ENCODE measurements around the gene DHRS7B. TPM values are rescaled to one million over a fixed set of nuclear protein-coding genes. Genes with fewer than 3 reads are reported as not detected.
A peak's percentile ranks its signal among the peaks of the same experiment; 100 is the strongest.

The DHRS7B gene
- total RNA-seq, 4 donors from 2014 or later = 17.0 to 44.2 (median 37.4) TPM

DNA sequence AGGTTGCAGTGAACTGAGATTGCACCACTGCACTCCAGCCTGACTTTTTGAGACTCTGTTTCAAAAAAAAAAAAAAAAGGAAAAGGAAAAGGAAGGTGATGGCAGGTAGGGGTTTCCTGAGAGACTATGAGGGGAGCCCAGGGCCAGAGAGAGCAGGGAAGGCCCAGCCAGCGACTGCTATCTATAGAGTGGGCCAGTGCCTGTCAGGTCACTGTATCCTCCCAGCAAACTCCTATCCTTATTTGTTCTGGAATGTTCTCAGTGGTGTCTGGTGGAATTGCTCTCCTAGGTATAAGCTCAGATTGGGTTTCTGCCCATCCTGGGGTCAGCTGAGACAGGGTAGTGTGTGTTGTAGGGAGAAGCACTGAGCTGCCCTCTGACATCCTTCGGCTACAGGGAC, 102.1 kb downstream of the DHRS7B start:
- no peak overlapping the region for H3K4me3 ChIP-seq
- TF ChIP-seq EP300 (IDR thresholded peaks at IDR 0.05) = no peak
- 64% methylated on average over 2 of the region's 2 CpGs; no CpG with 5 or more reads in 1 of the 2 donors for WGBS, 2 donors (ENCODE audit: low coverage in 1 of 2)
- H3K9me3 ChIP-seq = peaks cover 0 to 8% (median 0%) of the 10 kb centered on the region in 3 donors
- no peaks in the 10 kb centered on the region for H3K27me3 ChIP-seq
- no peaks in the 10 kb centered on the region for H3K4me1 ChIP-seq
- H3K27ac ChIP-seq = no peak overlapping the region
- no peak for ATAC-seq
- no peaks in the 10 kb centered on the region for H3K36me3 ChIP-seq

DNA sequence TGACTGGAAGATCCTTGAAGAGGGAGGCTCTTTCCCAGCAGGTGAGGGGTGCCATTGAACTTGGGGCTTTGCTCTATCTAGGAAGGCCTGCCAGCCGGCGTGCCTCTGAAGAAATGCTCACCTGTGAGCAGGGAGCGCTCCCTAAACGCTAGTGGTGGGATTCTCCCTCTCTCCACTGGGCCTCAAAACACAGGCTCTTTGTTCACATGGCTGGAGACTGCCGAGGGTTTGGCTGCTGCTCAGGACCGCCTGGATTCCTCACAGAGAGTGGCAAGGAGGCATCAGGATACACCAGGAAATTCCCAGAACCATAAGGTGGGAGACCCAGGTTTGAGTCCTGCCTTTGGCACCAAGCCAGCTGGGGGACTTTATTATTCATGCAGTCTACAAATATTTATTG, 104.8 kb downstream of the DHRS7B start:
- no peak overlapping the region for H3K4me3 ChIP-seq
- H3K27ac ChIP-seq = no peak overlapping the region
- TF ChIP-seq POLR2A (IDR thresholded peaks at IDR 0.05) (no peak), EP300 (IDR thresholded peaks at IDR 0.05) (no peak), CTCF (IDR thresholded peaks at IDR 0.05) (no peak), POLR2AphosphoS5 (IDR thresholded peaks at IDR 0.05) (no peak)
- WGBS, 2 donors (ENCODE audit: low coverage in 1 of 2) = no CpG with 5 or more reads among the region's 6 CpGs
- no peak for ATAC-seq
- H3K9me3 ChIP-seq = peaks cover 0 to 8% (median 0%) of the 10 kb centered on the region in 3 donors
- H3K27me3 ChIP-seq = no peaks in the 10 kb centered on the region
- no peaks in the 10 kb centered on the region for H3K36me3 ChIP-seq
- no peaks in the 10 kb centered on the region for H3K4me1 ChIP-seq

GRCh38 chr17:21232033-21232749, 105.4 kb downstream of the DHRS7B start:
- TF ChIP-seq EP300 (IDR thresholded peaks at IDR 0.05) (no peak), CTCF (IDR thresholded peaks at IDR 0.05) (no peak), POLR2AphosphoS5 (IDR thresholded peaks at IDR 0.05) (no peak), POLR2A (IDR thresholded peaks at IDR 0.05) (no peak)
- 81 to 90% methylated on average over 3 to 4 of the region's 4 CpGs for WGBS, 2 donors (ENCODE audit: low coverage in 1 of 2)
- H3K36me3 ChIP-seq = no peaks in the 10 kb centered on the region
- H3K27me3 ChIP-seq = no peaks in the 10 kb centered on the region
- H3K27ac ChIP-seq = no peak overlapping the region
- ATAC-seq = no peak
- no peak overlapping the region for H3K4me3 ChIP-seq
- H3K9me3 ChIP-seq = peaks cover 0 to 8% (median 0%) of the 10 kb centered on the region in 3 donors
- no peaks in the 10 kb centered on the region for H3K4me1 ChIP-seq

- ATAC-seq = peak; percentile 81
- H3K36me3 ChIP-seq = no peaks in the 10 kb centered on the region
- H3K4me1 ChIP-seq = no peaks in the 10 kb centered on the region
- H3K27me3 ChIP-seq = no peaks in the 10 kb centered on the region
- 46 to 63% methylated on average over 4 to 7 of the region's 7 CpGs for WGBS, 2 donors (ENCODE audit: low coverage in 1 of 2)
- H3K27ac ChIP-seq = no peak overlapping the region
- no peak overlapping the region for H3K4me3 ChIP-seq
- TF ChIP-seq POLR2AphosphoS5 (IDR thresholded peaks at IDR 0.05) (no peak), POLR2A (IDR thresholded peaks at IDR 0.05) (no peak), CTCF (IDR thresholded peaks at IDR 0.05) (no peak), EP300 (IDR thresholded peaks at IDR 0.05) (no peak)
- H3K9me3 ChIP-seq = peaks cover 0 to 8% (median 0%) of the 10 kb centered on the region in 3 donors
These were observed 107.0 kb downstream of the DHRS7B start for GRCh38 chr17:21233581-21234347.

DNA sequence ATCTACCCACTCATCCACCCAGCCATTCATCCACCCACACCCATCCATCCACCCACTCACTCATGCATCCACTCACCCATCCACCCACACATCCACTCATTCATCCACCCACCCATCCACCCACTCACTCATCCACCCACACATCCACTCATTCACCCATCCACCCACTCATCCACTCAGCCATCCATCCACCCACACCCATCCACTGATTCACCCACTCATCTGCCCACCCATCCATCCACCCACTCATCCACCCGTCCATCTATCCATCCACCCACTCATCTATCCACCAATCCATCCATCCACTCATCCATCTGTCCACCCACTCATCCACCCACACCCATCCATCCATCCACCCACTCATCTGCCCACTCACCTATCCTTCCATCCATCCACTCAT, 109.2 kb downstream of the DHRS7B start:
- WGBS, 2 donors (ENCODE audit: low coverage in 1 of 2) = 80 to 87% methylated on average over 1 of the region's 1 CpG
- no peak for ATAC-seq
- Histone ChIP-seq H3K27me3 (no peaks in the 10 kb centered on the region), H3K36me3 (peaks cover 0 to 5% of the 10 kb centered on the region in 2 donors), H3K27ac (no peak overlapping the region), H3K9me3 (peaks cover 0 to 8% (median 0%) of the 10 kb centered on the region in 3 donors), H3K4me1 (no peaks in the 10 kb centered on the region), H3K4me3 (no peak overlapping the region)
- TF ChIP-seq POLR2AphosphoS5 (IDR thresholded peaks at IDR 0.05) (no peak), CTCF (IDR thresholded peaks at IDR 0.05) (no peak), EP300 (IDR thresholded peaks at IDR 0.05) (no peak), POLR2A (IDR thresholded peaks at IDR 0.05) (no peak)
